Activated CD4-positive, alpha-beta T cell treated with anti-CD3 and anti-CD28 coated beads, Interleukin-2, Interleukin-6, amounts not matched to agents 100 ng/mL and 50 ng/mL, durations not matched to agents 16 hours and 8 hours (primary cell): ENCODE data around the gene ACTR6.
"Not testable (repeated sequence)": the region's sequence is repeated elsewhere in the genome, so short reads cannot be mapped to it uniquely, and the experiment has no call there.

Experiments used
- DNase-seq: peaks from one replicate; pipeline ENCODE4 v3.0.0-alpha.2; 2020

The ACTR6 gene

GRCh38 chr12:100185361-100185894, 15.2 kb upstream of the ACTR6 start:
- DNase-seq, result peak; percentile 42

- no peak for DNase-seq
Observed at GRCh38 chr12:100186071-100186470, 14.5 kb upstream of the ACTR6 start.

GRCh38 chr12:100187068-100187467, 13.5 kb upstream of the ACTR6 start:
- DNase-seq, result no peak

- DNase-seq, result no peak
Observed at GRCh38 chr12:100187857-100188519, 12.6 kb upstream of the ACTR6 start.

DNA sequence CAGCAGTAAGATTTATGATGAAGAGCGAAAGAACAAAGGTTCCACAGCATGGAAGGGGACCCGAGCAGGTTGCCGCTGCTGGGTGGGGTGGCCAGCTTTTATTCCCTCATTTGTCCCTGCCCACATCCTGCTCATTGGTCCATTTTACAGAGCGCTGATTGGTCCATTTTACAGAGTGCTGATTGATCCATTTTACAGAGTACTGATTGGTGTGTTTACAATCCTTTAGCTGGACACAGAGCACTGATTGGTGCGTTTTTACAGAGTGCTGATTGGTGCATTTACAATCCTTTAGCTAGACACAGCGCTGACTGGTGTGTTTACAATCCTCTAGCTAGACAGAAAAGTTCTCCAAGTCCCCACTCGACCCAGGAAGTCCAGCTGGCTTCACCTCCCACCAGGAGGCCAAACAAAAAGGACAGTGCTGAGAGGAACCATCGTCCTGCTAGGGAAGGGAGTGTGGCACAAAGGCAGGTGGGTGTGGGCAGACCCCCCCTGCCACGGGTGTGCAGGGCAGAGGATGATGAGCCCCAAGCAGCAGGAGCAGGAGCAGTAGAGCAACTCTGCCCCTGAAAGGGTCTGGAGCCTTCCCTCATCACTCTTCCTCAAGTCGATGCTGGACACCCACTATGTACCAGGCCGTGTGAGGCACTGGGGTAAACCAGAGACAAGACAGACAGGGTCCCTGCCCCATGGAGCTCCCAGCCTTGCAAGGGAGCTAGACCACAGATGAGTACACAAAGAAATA, 11.6 kb upstream of the ACTR6 start:
- not testable (repeated sequence) for DNase-seq

- no peak for DNase-seq
Observed at GRCh38 chr12:100189636-100190394, 10.8 kb upstream of the ACTR6 start.

DNA sequence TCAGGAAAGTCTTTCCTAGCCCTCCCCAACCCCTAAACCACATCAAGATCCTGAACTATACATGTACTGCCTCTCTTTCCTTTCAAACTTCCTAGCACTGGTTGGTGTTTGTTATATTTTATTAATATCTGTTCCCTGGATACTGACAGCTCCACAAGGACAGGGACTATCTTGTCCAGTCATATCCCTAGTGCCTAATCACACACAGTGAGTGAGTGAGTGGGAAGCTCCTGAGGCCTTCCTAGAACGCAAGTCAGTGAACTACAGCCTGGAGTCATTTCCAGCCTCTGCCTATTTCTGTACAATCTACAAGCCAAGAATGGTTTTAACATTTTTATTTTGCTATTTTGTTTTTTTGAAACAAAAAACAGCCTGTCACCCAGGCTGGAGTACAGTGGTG, 7.5 kb upstream of the ACTR6 start:
- DNase-seq, result no peak

GRCh38 chr12:100197486-100197885, 3.1 kb upstream of the ACTR6 start:
- DNase-seq, result no peak

DNA sequence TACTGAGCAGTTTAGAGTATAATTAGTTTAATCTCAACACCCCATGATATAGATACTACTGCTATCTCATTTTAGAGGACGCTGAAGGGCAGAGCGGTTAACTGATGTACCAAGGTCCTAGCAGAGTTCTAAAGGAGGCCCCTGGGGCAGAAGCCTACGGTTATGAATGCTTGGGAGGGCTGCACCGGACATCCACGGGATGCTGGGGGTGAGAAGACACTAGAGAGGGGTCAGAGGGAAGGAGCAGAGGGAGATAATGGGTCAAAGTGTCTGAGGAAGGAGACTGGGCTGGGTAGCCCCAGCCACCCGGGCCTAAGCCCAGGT, 1.6 kb upstream of the ACTR6 start:
- no peak for DNase-seq

- DNase-seq, result peak; percentile 85
Observed at GRCh38 chr12:100199347-100200149, 1.1 kb upstream of the ACTR6 start.

GRCh38 chr12:100201604-100202423, 1.2 kb downstream of the ACTR6 start:
- no peak for DNase-seq

DNA sequence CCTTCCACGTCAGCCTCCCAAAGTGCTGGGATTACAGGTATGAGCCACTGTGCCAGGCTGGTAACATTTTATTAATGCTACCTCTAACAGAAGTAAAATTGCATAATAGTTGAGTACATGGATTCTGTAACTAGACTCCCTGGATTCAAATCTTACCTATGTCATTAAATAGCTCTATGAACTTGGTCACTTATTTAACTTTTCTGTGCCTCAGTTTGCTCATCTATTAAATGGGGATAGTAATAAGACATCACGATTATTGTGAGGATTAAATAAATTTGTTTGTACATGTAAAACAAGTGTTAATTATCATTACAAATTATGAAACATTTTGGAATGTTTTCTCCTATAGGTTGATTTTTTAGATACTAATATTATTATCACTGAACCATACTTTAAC, 6.7 kb downstream of the ACTR6 start:
- no peak for DNase-seq

DNA sequence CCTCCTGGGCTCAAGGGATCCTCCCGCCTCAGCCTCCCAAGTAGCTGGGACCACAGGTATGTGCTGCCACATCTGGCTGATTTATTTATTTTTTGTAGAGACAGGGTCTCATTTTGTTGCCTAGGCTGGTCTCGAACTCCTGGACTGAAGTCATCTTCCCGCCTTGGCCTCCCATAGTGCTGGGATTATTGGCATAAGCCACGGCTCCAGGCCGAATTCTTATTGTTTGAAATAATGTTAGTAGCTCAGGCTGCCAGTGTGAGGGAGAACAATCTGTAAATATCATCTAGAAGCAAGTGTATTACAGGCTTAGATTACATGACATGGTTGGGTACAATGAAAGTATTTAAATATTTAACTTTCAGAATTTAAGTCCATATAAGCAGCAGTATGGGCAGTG, 8.2 kb downstream of the ACTR6 start:
- no peak for DNase-seq

GRCh38 chr12:100211698-100212097, 11.1 kb downstream of the ACTR6 start:
- no peak for DNase-seq

- no peak for DNase-seq
Observed at GRCh38 chr12:100213016-100213891, 12.6 kb downstream of the ACTR6 start.

DNA sequence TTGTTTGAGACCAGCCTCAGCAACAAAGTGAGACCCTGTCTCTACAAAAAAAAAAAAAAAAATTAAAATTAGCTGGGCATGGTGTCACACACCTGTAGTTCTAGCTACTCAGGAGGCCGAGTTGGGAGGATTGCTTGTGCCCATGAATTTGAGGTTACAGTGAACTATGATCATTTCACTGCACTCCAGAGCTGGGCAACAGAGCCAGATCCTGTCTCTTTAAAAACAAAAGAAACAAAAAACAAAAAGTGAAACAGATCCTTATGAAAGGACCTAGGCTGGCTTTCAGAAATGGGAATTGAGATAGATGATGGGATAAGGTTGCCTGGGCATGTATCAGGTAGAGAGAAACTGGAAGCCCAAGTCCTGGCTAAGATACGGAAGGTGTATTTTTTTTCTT, 13.9 kb downstream of the ACTR6 start:
- no peak for DNase-seq

GRCh38 chr12:100215209-100215608, 14.6 kb downstream of the ACTR6 start:
- DNase-seq, result no peak

GRCh38 chr12:100216337-100216736, 15.7 kb downstream of the ACTR6 start:
- no peak for DNase-seq

GRCh38 chr12:100219328-100220109, 18.9 kb downstream of the ACTR6 start:
- DNase-seq, result no peak

GRCh38 chr12:100221523-100221922, 20.9 kb downstream of the ACTR6 start:
- no peak for DNase-seq
